K562 (cell line): ENCODE data around the gene TRNP1. TPM values are rescaled to one million over a fixed set of nuclear protein-coding genes. Genes with fewer than 3 reads are reported as not detected.
A peak's percentile ranks its signal among the peaks of the same experiment; 100 is the strongest.

Experiments
- ATAC-seq: fragments of 200-7000 bp; cut with Tn5 transposase; 3 replicates; pipeline ENCODE4 v1.9.1; 2020; ENCODE audit warnings: moderate library complexity
- BruUV-seq: library from RNA; stranded (reverse); fragments of 400-500 nt; replicated peaks from 2 replicates; lab custom pipeline; 2021; lab: Mats Ljungman, UMichigan
- CTCF ChIA-PET: fragments of 300-600 bp; formaldehyde crosslinking; extraction: SDS; loops from one replicate; lab custom pipeline; 2021; ENCODE audit warnings: low intra/inter-chr PET ratio; lab: Yijun Ruan, JAX
- POLR2A ChIA-PET: fragments of 300-600, 350-650 bp; sonication (Branson Sonifier 250); formaldehyde crosslinking; extraction: SDS; loops from one replicate; lab custom pipeline; 2021; ENCODE audit warnings: antibody characterized with exemption, inconsistent platforms; lab: Yijun Ruan, JAX
- DNase-seq, 4 experiments: peaks; one replicate each; pipeline versions ENCODE4 v3.0.0 to v3.0.0-alpha.2; 2011 to 2018; ENCODE audit warnings: low spot score in 3 of 4, mixed read lengths in 3 of 4; ENCODE audit errors: extremely low read depth in 1 of 4
- FAIRE-seq: peaks from 2 replicates; lab custom pipeline; 2011; peaks lifted over from hg19 to GRCh38; lab: Jason Lieb, UNC
- H2AFZ ChIP-seq: 2 replicates; pipeline ENCODE4 v1.6.0; 2011; ENCODE audit warnings: low read depth, low read length, control low read depth, inconsistent platforms
- H3K27ac ChIP-seq: fragments of 200-600 bp; 3 replicates; pipeline ENCODE4 v1.8.0; 2011; ENCODE audit warnings: low read depth, mild to moderate bottlenecking, control low read depth, inconsistent platforms, low read length, moderate library complexity, mixed read lengths; ENCODE audit errors: extremely low read depth
- H3K27me3 ChIP-seq, 2 experiments: fragments of 300-600 bp in 1 of 2; 2 replicates in 1 of 2; 3 replicates in 1 of 2; pipeline versions ENCODE4 v1.6.0 to v1.8.0; 2011; ENCODE audit warnings: inconsistent platforms in 2 of 2, low read length in 2 of 2, mild to moderate bottlenecking in 1 of 2, mixed read lengths in 1 of 2, moderate library complexity in 1 of 2; ENCODE audit not compliant: control insufficient read depth in 2 of 2, insufficient read depth in 2 of 2
- H3K36me3 ChIP-seq: fragments of 300-600 bp; 3 replicates; pipeline ENCODE4 v1.8.0; 2011; ENCODE audit warnings: mild to moderate bottlenecking, low read length, inconsistent platforms; ENCODE audit not compliant: control insufficient read depth, insufficient read depth
- H3K4me1 ChIP-seq, 2 experiments: fragments of 200-600 bp in 1 of 2; replicated peaks in 1 of 2; 2 replicates in 1 of 2; 3 replicates in 1 of 2; pipeline versions ENCODE4 v1.5.1 to v1.8.0; 2011; ENCODE audit warnings: inconsistent platforms in 2 of 2, low read length in 2 of 2, mild to moderate bottlenecking in 1 of 2, mixed read lengths in 1 of 2, moderate library complexity in 1 of 2; ENCODE audit not compliant: control insufficient read depth in 2 of 2, insufficient read depth in 2 of 2
- H3K4me2 ChIP-seq: 2 replicates; pipeline ENCODE4 v1.6.1; 2011; ENCODE audit warnings: low read length, control low read depth, inconsistent platforms, mixed read lengths; ENCODE audit not compliant: insufficient read depth
- H3K4me3 ChIP-seq: fragments of 200-600 bp; sonication (generic), shearing (Covaris generic); 2 replicates; pipeline ENCODE4 v1.5.1; 2016; ENCODE audit warnings: control low read depth, inconsistent platforms
- H3K79me2 ChIP-seq: fragments of 200-600 bp; 3 replicates; pipeline ENCODE4 v1.8.0; 2011; ENCODE audit warnings: low read length, inconsistent platforms; ENCODE audit not compliant: control insufficient read depth, insufficient read depth
- H3K9ac ChIP-seq, 2 experiments: 2 replicates each; pipeline versions ENCODE4 v1.6.0 to v1.6.1; 2011; ENCODE audit warnings: low read depth in 2 of 2, low read length in 2 of 2, control low read depth in 1 of 2, inconsistent platforms in 1 of 2, mild to moderate bottlenecking in 1 of 2, mixed read lengths in 1 of 2; ENCODE audit not compliant: insufficient read depth in 1 of 2
- H3K9me1 ChIP-seq: one replicate; pipeline ENCODE4 v1.6.0; 2011; ENCODE audit warnings: inconsistent platforms, mild to moderate bottlenecking, low read length, moderate library complexity; ENCODE audit not compliant: control insufficient read depth, insufficient read depth
- H3K9me3 ChIP-seq: replicated peaks from 2 replicates; pipeline ENCODE4 v1.5.1; 2011; ENCODE audit warnings: low read depth, low read length, inconsistent platforms; ENCODE audit not compliant: control insufficient read depth, insufficient read depth
- H4K20me1 ChIP-seq: replicated peaks from 2 replicates; pipeline ENCODE4 v1.6.1; 2011; ENCODE audit warnings: low read length, inconsistent platforms, mixed read lengths; ENCODE audit not compliant: control insufficient read depth, insufficient read depth
- BACH1 ChIP-seq: fragments of 200-800 bp; sonication (Bioruptor generic); IDR thresholded peaks from 2 replicates; pipeline ENCODE4 v1.6.1; 2016; ENCODE audit warnings: missing genetic modification characterization, missing compliant biosample characterization
- GTF3C2 ChIP-seq: IDR thresholded peaks from 3 replicates; pipeline ENCODE4 v1.6.1; 2011; ENCODE audit warnings: borderline replicate concordance, mild to moderate bottlenecking, moderate library complexity; ENCODE audit not compliant: insufficient read length; ENCODE audit errors: extremely low read depth
- MCM7 ChIP-seq, 2 experiments: fragments of 450-650 bp; IDR thresholded peaks; 2 replicates each; pipeline ENCODE4 v1.6.1; 2016 to 2018
- MEIS2 ChIP-seq: fragments of 450-650 bp; IDR thresholded peaks from 2 replicates; pipeline ENCODE4 v1.6.1; 2014; ENCODE audit warnings: mild to moderate bottlenecking; ENCODE audit not compliant: partially characterized antibody
- MNT ChIP-seq, 2 experiments: fragments of 450-650 bp; conservative IDR thresholded peaks; 2 replicates each; pipeline ENCODE4 v1.6.1; 2017; ENCODE audit warnings: mild to moderate bottlenecking in 2 of 2, moderate library complexity in 2 of 2
- MTF1 ChIP-seq: fragments of 250-450 bp; sonication (Bioruptor Pico); IDR thresholded peaks from 2 replicates; pipeline ENCODE4 v1.9.0; 2021; ENCODE audit warnings: moderate library complexity, mild to moderate bottlenecking, inconsistent platforms, borderline replicate concordance
- NFYB ChIP-seq: IDR thresholded peaks from 2 replicates; pipeline ENCODE4 v1.6.1; 2011; ENCODE audit warnings: mild to moderate bottlenecking, moderate library complexity; ENCODE audit not compliant: insufficient read length; ENCODE audit errors: extremely low read depth
- PHF21A ChIP-seq: fragments of 450-650 bp; IDR thresholded peaks from 2 replicates; pipeline ENCODE4 v1.6.1; 2017; ENCODE audit warnings: low read depth, borderline replicate concordance
- PTTG1 ChIP-seq: fragments of 450-650 bp; IDR thresholded peaks from 2 replicates; pipeline ENCODE4 v1.6.1; 2016; ENCODE audit warnings: low read depth, mild to moderate bottlenecking, missing genetic modification characterization, missing compliant biosample characterization
- RBBP5 ChIP-seq: fragments of 200-600 bp; sonication (generic); IDR thresholded peaks from 2 replicates; pipeline ENCODE4 v1.6.1; 2012; ENCODE audit warnings: borderline replicate concordance, mild to moderate bottlenecking, low read length, control low read depth, inconsistent platforms; ENCODE audit not compliant: insufficient read depth, poor library complexity, severe bottlenecking
- USF2 ChIP-seq: sonication (generic); formaldehyde crosslinking; IDR thresholded peaks from 2 replicates; pipeline ENCODE4 v1.5.0; 2020; ENCODE audit warnings: missing genetic modification reagents
- XRCC5 ChIP-seq: fragments of 200-400 bp; formaldehyde crosslinking; IDR thresholded peaks from 2 replicates; pipeline ENCODE4 v1.6.1; 2017; ENCODE audit warnings: low read depth, mild to moderate bottlenecking, low read length
- ZFP1 ChIP-seq: fragments of 450-650 bp; formaldehyde crosslinking; IDR thresholded peaks from 2 replicates; pipeline ENCODE4 v1.4.0; 2020; ENCODE audit warnings: mild to moderate bottlenecking, mixed read lengths
- ZFX ChIP-seq: sonication (generic); formaldehyde crosslinking; IDR thresholded peaks from 2 replicates; pipeline ENCODE4 v1.8.0; 2022; ENCODE audit warnings: mild to moderate bottlenecking, missing genetic modification reagents, moderate library complexity
- ZNF274 ChIP-seq: IDR thresholded peaks from 2 replicates; pipeline ENCODE4 v1.6.1; 2011; ENCODE audit warnings: low read depth, mild to moderate bottlenecking, low read length, moderate library complexity, borderline replicate concordance
- ZNF449 ChIP-seq: fragments of 250-450 bp; sonication (Bioruptor Pico); IDR thresholded peaks from 2 replicates; pipeline ENCODE4 v1.8.0; 2022; ENCODE audit warnings: moderate library complexity, mild to moderate bottlenecking, inconsistent platforms
- WGBS: fragments of 100-300 bp; shearing (Covaris generic); methylation state at CpG from one replicate; pipeline ENCODE4 v1.1.6; 2016; ENCODE audit warnings: low coverage, mixed read lengths; ENCODE audit not compliant: insufficient coverage; ENCODE audit errors: missing lambda C conversion rate; 5-methylcytosine and 5-hydroxymethylcytosine counted together
- in situ Hi-C: fragments of 300-500 bp; cut with MboI; formaldehyde crosslinking; loops from 4 replicates; pipeline ENCODE4 v1.15.0; 2018; ENCODE audit warnings: inconsistent platforms, mixed read lengths
- intact Hi-C: fragments of 100-400 bp; cut with micrococcal nuclease; formaldehyde crosslinking; loops from 2 replicates; pipeline ENCODE4 v1.14.2; 2022
- polyA plus RNA-seq, 8 experiments: library from polyadenylated mRNA; depleted of rRNA in 4 of 8; stranded (reverse) in 5 of 8; unstranded in 3 of 8; fragments of >200 nt; fragmentation: Nextera tagmentation in 2 of 8; fragmentation: Illumina TruSeq in 1 of 8; extraction: Ambion mirVana in 2 of 8; extraction: Trizol in 1 of 8; gene quantifications; 2 replicates each; pipeline versions ENCODE4 v1.2.1 to v1.2.3, GENCODE V29; 2011 to 2014; ENCODE audit warnings: inconsistent platforms in 1 of 8, missing spikeins in 1 of 8
- total RNA-seq, 7 experiments: library from RNA; depleted of rRNA in 6 of 7; stranded (reverse); fragments of >200 nt in 6 of 7; fragmentation: Illumina TruSeq in 2 of 7; extraction: Trizol in 2 of 7; gene quantifications; 2 replicates each; pipeline versions ENCODE4 v1.2.1 to v1.2.3, GENCODE V29; 2011 to 2021; ENCODE audit warnings: low replicate concordance in 1 of 7

TRNP1 gene
- total and polyA plus RNA-seq, 9 of the 15 experiments (the other 6 are each of a cell fraction or from before 2014, with no cell fraction given) = 0.03 to 1.3 (median 0.95) TPM

GRCh38 chr1:26972390-26972789, 21.1 kb upstream of the TRNP1 start:
- 0 out of 2 replicates have a peak, but pooled peaks cover 4% of the 10 kb centered on the region for H4K20me1 ChIP-seq
- DNase-seq (no peak), FAIRE-seq (no peak), ATAC-seq (peak; percentile 15; the same call in 1 of the 3 replicates)
- POLR2A ChIA-PET = interaction anchor here (0.6 to 1.3 kb wide), 3 partner anchors 11 to 72 kb away, joined by 3 to 4 read pairs (median 3); partner anchors contain the start of gene GPATCH3
- no peak overlapping the region for H3K27ac ChIP-seq
- no peaks in the 10 kb centered on the region for H3K9me1 ChIP-seq
- no peaks in the 10 kb centered on the region for H3K79me2 ChIP-seq
- no peak overlapping the region for H3K4me3 ChIP-seq
- H3K9ac ChIP-seq = no peak overlapping the region
- H2AFZ ChIP-seq = no peak overlapping the region
- intact Hi-C loops = no loop called here
- H3K27me3 ChIP-seq = peaks cover 0 to 25% of the 10 kb centered on the region in 2 experiments; a peak in 3 of 5 replicates
- no peak overlapping the region for H3K4me2 ChIP-seq
- BruUV-seq = no TSS peak
- H3K36me3 ChIP-seq = no peaks in the 10 kb centered on the region
- CTCF ChIA-PET = no interaction called here
- WGBS = 9% methylated on average over 6 of the region's 6 CpGs
- peaks cover 3 to 8% of the 10 kb centered on the region in 2 experiments; a peak in 4 of 5 replicates for H3K4me1 ChIP-seq
- H3K9me3 ChIP-seq = no peaks in the 10 kb centered on the region
- in situ Hi-C loops = no loop called here
- TF ChIP-seq BACH1 (tag) = no peak
- TF ChIP-seq XRCC5 = no peak
- no peak for TF ChIP-seq MCM7 (IDR thresholded peaks at IDR 0.05)
- TF ChIP-seq ZNF449 = no peak
- TF ChIP-seq MTF1 = no peak
- TF ChIP-seq ZNF274 = no peak
- no peak for TF ChIP-seq ZFP1 (CRISPR knock-in tag)
- TF ChIP-seq PHF21A = no peak
- no peak for TF ChIP-seq PTTG1 (tag)
- TF ChIP-seq NFYB = no peak
- TF ChIP-seq ZFX (CRISPR knock-in tag) = no peak
- no peak for TF ChIP-seq RBBP5
- no peak for TF ChIP-seq MNT (conservative IDR thresholded peaks at IDR 0.05)
- no peak for TF ChIP-seq MEIS2
- TF ChIP-seq GTF3C2 = no peak
- no peak for TF ChIP-seq USF2 (CRISPR knock-in tag)
